Activated gamma-delta T cell treated with Interleukin-2 at 50 U/mL for 16 hours (primary cell): ENCODE data around the gene DIS3L2.
"Not testable (repeated sequence)": the region's sequence is repeated elsewhere in the genome, so short reads cannot be mapped to it uniquely, and the experiment has no call there.

ENCODE experiments used
- DNase-seq: peaks from one replicate; pipeline ENCODE4 v3.0.0-alpha.2; 2020

The DIS3L2 gene

GRCh38 chr2:232307854-232308253 is 346.3 kb downstream of the DIS3L2 start:
- DNase-seq = no peak

DNA sequence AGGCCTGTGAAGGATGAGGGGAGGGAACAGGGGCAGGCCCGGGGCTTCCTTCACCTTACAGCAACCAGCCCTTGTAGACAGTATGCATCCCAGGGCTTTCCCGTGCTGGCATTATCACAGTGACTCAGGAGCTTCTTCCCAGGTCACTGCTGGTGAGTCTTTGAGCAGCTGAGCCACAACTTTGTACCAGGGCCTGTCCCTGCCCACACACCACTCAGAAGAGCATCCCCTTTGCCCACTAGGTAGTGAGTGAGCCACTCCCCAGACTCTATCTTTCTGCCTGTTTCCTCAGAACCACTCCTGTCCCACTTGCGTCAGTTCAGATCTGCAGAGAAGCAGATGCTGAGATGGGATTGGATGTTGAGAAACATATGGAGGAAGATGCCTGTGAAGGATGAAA is 347.5 kb downstream of the DIS3L2 start:
- no peak for DNase-seq

DNA sequence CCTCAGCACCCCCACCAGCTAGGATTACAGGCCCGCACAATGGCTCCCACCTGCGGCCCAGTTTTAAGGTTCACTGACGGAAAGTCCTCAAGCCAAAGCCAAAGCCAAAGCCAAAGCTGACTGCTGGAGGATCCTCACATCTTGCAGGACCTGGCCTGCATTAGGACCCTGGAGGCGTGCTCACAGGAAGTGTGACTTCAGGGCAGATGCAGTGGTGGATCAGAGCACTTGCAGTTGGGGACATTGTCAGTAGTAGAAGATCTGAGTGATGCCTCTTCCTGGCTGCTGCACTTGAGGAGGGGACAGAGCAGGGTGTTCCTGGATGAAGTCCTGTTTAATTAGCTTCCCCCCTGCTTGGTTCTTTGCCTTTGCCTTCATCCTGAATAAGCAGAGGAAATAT is 348.1 kb downstream of the DIS3L2 start:
- no peak for DNase-seq

GRCh38 chr2:232310121-232310520 is 348.6 kb downstream of the DIS3L2 start:
- no peak for DNase-seq

- no peak for DNase-seq
Measured at GRCh38 chr2:232310696-232311095, 349.2 kb downstream of the DIS3L2 start.

DNA sequence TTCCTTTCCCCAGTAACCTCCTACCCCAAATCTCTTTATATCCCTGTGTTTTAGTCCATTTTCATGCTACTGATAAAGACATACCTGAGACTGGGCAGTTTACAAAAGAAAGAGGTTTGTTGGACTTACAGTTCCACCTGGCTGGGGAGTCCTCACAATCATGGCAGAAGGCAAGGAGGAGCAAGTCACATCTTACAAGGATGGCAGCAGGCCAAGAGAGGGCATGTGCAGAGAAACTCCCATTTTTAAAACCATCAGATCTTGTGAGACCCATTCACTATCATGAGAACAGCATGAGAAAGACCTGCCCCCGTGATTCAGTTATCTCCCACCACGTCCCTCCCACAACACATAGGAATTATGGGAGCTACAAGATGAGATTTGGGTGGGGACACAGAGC is 352.1 kb downstream of the DIS3L2 start:
- not testable (repeated sequence) for DNase-seq

GRCh38 chr2:232315049-232315922 is 353.8 kb downstream of the DIS3L2 start:
- peak; percentile 74 for DNase-seq

GRCh38 chr2:232315923-232316299 is 354.4 kb downstream of the DIS3L2 start:
- no peak for DNase-seq

GRCh38 chr2:232316461-232317330 is 355.2 kb downstream of the DIS3L2 start:
- no peak for DNase-seq

- DNase-seq = no peak
Measured at GRCh38 chr2:232318169-232318855, 356.8 kb downstream of the DIS3L2 start.

DNA sequence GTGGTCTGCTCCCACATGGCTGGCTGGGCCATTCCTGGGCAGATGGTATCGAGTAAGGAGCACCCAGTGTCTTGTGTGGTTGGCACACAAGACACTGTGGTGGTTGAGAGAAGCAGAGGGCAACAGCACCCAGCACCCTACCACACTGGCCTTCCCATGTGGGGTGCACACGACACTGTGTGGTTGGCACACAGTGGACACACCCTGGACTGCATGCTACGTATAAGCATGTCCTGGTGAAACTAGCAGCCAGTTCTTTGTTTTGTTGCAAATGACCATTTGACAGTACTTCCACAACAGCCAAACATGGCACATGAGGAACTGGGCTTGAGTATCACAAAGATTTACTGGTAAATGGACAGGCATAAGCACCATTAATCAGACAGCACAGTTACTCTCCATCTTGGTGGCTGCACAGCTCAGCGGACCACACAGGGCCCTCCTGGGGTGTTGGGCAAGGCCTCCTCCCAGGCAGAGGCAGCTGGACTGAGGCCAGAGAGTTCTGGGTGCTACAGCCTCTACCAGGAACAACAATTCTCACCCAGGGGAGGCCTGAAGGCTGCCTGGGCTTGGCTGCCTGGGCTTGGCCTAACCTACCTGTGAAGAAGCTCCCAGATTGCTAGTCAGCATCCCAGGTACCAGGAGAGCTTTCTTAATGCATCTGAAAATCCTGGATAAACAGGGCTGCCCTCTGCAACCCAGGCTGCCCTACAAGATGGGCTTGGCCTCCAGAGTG is 357.7 kb downstream of the DIS3L2 start:
- DNase-seq = no peak

- DNase-seq = no peak
Measured at GRCh38 chr2:232319803-232320442, 358.4 kb downstream of the DIS3L2 start.

DNA sequence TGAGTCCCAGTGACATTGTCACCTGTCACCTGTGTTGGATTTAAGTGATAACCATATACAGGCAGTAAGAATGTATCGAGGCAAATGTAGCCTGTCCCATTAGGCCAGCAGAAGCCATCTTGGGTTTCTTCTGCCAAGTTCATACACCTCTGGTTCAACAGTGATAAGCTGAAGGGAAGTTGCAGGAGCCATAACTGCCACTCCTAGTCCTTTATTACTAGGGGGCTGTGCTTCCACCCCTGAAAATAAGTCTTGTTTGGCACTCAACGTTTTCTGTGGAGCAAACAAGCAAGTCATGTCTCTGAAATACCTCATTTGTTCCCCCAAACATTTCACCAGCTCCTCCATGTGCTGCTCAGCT is 358.9 kb downstream of the DIS3L2 start:
- no peak for DNase-seq

GRCh38 chr2:232321156-232321816 is 359.8 kb downstream of the DIS3L2 start:
- DNase-seq = no peak

DNA sequence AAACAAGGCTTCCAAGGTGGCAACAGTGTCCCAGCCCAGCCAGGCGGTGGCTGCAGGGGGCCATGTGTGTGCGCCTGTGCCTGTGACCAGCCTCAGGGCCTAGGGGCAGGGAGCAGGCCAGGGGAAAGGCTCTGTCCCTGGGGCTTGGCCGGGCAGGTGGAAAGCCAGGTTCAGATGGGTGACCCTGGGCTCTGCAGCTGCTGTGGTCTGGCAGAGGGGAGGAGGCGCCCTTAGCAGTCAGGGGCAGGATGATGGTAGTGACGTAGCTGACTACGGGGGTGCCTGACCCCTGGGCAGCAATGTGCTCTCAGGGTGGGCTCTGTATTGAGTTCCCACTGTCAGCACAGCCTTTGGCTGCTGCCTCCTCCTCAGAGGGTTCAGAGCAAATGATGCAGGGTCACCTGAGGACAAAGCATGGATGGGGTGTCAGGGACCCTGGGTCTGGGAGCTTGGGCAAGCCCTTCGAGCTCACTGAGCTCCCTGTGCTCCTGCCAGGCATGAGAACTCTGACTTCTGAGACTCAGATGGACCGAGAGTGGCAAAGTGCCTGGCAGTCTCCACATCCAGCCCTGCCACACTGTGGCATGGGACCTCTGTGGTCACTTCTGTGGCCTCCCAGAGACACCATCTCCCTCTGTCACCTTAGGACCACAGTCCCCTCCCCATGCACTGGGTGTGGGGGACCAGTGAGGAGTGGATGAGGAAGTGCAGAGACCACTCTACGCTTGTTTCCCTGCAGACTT is 360.5 kb downstream of the DIS3L2 start:
- DNase-seq = no peak

- no peak for DNase-seq
Measured at GRCh38 chr2:232322560-232323327, 361.2 kb downstream of the DIS3L2 start.

GRCh38 chr2:232323328-232323650 is 361.8 kb downstream of the DIS3L2 start:
- no peak for DNase-seq

GRCh38 chr2:232323967-232324366 is 362.5 kb downstream of the DIS3L2 start:
- DNase-seq = not testable (repeated sequence)

GRCh38 chr2:232324778-232325177 is 363.3 kb downstream of the DIS3L2 start:
- no peak for DNase-seq
